ENCODE data around the gene ADH5.

DNA sequence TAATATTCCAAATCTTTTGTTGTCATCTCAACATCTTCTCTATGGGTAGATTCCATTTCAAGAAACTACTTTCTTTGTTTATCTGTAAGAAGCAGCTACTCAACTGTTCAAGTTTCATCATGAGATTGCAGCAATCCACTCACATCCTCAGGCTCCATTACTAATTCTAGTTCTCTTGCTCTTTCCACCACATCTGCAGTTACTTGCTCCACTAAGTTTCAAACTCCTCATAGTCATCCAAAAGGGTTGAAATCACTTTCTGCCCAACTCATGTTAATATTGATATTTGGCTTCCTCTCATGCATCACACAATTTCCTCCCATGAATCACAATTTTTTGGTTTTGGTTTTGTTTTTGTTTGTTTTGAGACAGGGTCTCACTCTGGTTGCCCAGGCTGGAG is 35.7 kb downstream of the ADH5 start:
- TF ChIP-seq, protein P1, sequence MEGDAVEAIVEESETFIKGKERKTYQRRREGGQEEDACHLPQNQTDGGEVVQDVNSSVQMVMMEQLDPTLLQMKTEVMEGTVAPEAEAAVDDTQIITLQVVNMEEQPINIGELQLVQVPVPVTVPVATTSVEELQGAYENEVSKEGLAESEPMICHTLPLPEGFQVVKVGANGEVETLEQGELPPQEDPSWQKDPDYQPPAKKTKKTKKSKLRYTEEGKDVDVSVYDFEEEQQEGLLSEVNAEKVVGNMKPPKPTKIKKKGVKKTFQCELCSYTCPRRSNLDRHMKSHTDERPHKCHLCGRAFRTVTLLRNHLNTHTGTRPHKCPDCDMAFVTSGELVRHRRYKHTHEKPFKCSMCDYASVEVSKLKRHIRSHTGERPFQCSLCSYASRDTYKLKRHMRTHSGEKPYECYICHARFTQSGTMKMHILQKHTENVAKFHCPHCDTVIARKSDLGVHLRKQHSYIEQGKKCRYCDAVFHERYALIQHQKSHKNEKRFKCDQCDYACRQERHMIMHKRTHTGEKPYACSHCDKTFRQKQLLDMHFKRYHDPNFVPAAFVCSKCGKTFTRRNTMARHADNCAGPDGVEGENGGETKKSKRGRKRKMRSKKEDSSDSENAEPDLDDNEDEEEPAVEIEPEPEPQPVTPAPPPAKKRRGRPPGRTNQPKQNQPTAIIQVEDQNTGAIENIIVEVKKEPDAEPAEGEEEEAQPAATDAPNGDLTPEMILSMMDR (conservative IDR thresholded peaks at IDR 0.05 in 1 of 2, IDR thresholded peaks at IDR 0.05 in 1 of 2; ENCODE audit: extremely low read depth in 1 of 2, insufficient read depth in 1 of 2, low read depth in 1 of 2, low read length in 2 of 2) = no peak
- TF ChIP-seq EZH2 (IDR thresholded peaks at IDR 0.05; ENCODE audit: borderline replicate concordance, low read length) = no peak
